LNCaP clone FGC (cell line): ENCODE data around the gene TAS2R7.
"Not testable (repeated sequence)": the region's sequence is repeated elsewhere in the genome, so short reads cannot be mapped to it uniquely, and the experiment has no call there.

Experiments used
- DNase-seq: peaks from one replicate; pipeline ENCODE4 v3.0.0-alpha.2; 2011; ENCODE audit warnings: low read depth
- H3K4me3 ChIP-seq: 2 replicates; pipeline ENCODE4 v1.5.1; 2011; ENCODE audit warnings: mild to moderate bottlenecking, low read depth, low read length, control low read depth
- CTCF ChIP-seq: IDR thresholded peaks from 2 replicates; pipeline ENCODE4 v1.5.1; 2012; ENCODE audit warnings: mild to moderate bottlenecking; ENCODE audit not compliant: control insufficient read depth, insufficient read depth; ENCODE audit errors: extremely low read depth

Gene TAS2R7

DNA sequence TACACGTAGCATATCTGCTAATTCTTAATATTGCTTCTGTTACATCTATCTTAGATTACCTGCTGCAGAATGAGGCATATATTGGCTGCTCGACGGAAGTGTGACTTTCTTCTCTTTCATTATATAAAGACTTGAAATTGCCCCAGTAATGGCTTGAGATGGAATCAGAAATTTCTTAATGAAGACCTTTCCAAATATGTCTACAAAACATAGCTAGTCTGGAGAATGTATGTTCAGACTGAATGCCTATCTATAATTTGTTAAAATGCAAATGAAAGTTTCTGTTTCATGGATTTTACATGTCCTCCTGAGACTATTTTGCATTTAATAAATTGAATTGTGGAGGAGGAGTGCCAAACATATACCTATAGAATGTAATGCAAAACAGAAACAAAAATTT is 23.8 kb upstream of the TAS2R7 start, which contains the start of gene TAS2R10:
TAS2R10 (minus strand) TSS at position 101 of the 400 bp plus-strand sequence; CDS start at position 12, 89 bp downstream.
- TF ChIP-seq CTCF, result no peak
- DNase-seq, result no peak
- no peak within 1 kb of the TSS for H3K4me3 ChIP-seq

- no peak overlapping the region for H3K4me3 ChIP-seq
- DNase-seq, result no peak
- TF ChIP-seq CTCF, result no peak
Observed at GRCh38 chr12:10824957-10825356, 22.5 kb upstream of the TAS2R7 start.

GRCh38 chr12:10811883-10812536 is 9.6 kb upstream of the TAS2R7 start:
- no peak overlapping the region for H3K4me3 ChIP-seq
- no peak for TF ChIP-seq CTCF
- DNase-seq, result no peak

DNA sequence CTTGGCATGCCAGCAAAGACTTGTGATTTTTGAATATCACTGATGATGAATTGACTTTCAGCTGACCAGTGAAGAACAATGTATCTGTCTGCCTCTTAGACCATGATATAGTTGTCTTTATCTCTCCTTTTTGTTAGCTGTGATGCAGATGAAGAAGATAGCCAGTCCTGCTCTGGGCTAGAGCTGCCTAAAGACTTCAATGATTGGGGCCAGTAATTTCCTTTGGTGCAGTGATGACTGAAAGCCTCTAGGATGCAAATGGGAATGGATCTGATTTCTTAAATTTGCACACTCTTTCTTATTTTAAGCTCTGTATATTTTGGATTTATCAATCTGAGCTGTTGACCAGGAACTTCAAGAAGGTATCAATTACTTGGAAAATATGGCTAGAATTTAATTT is 7.6 kb upstream of the TAS2R7 start, which contains the start of gene TAS2R9:
TAS2R9 (minus strand) TSS at position 101 of the 400 bp plus-strand sequence; CDS start at position 8, 93 bp downstream.
- no peak within 1 kb of the TSS for H3K4me3 ChIP-seq
- TF ChIP-seq CTCF, result no peak
- DNase-seq, result no peak

DNA sequence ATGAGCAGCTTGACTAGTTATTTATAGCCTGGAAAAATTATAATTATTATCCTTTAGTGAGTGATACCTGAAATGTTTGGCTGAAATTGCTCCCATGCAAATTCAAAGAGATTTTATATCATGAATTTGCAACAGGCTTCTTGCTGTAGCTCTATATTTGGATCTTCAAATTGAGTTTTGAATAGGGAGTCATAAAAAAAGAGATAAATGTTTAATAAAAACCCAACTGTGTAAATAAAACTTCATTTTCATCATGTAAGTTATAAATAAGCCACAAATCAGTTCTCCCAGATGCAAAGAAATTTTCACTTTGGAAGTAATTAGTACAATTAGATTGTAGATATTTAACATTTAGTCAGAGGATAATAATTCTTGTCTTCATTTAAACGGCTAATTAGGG is 4.8 kb upstream of the TAS2R7 start, which contains the start of gene TAS2R8:
TAS2R8 (minus strand) TSS at position 101 of the 400 bp plus-strand sequence. CDS start 306 bp downstream, outside the sequence.
- TF ChIP-seq CTCF, result no peak
- no peak for DNase-seq
- H3K4me3 ChIP-seq, result no peak within 1 kb of the TSS

GRCh38 chr12:10801741-10802140 is 686 bp downstream of the TAS2R7 start:
- TF ChIP-seq CTCF, result no peak
- H3K4me3 ChIP-seq, result no peak overlapping the region
- DNase-seq, result no peak

GRCh38 chr12:10794222-10794621 is 8.2 kb downstream of the TAS2R7 start:
- TF ChIP-seq CTCF, result no peak
- no peak overlapping the region for H3K4me3 ChIP-seq
- no peak for DNase-seq

GRCh38 chr12:10791769-10792168 is 10.7 kb downstream of the TAS2R7 start:
- not testable (repeated sequence) for DNase-seq

More at GRCh38 chr12:10791769-10792168, 10.7 kb downstream of the TAS2R7 start:
- not testable (repeated sequence) for H3K4me3 ChIP-seq
